ENCODE measurements around the gene BMP3.

DNA sequence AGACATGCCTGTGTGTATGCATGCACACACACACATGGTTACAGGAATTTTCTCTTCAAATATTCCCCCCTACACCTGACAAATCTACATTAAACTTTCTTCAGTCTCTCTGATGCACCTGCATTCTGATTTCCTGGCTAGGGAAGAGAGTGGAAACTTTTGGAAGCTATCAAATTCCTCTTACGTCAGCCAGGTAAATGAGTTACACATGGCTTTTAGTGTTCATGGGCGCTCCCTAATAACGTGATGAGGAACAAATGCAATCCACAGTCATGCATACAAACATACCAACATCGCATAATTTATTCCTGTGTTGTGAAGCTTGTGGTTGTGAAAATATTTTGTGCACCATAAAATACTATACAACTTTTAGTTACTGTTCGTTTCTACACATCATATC, 34.9 kb downstream of the BMP3 start:
- TF ChIP-seq, protein P1, sequence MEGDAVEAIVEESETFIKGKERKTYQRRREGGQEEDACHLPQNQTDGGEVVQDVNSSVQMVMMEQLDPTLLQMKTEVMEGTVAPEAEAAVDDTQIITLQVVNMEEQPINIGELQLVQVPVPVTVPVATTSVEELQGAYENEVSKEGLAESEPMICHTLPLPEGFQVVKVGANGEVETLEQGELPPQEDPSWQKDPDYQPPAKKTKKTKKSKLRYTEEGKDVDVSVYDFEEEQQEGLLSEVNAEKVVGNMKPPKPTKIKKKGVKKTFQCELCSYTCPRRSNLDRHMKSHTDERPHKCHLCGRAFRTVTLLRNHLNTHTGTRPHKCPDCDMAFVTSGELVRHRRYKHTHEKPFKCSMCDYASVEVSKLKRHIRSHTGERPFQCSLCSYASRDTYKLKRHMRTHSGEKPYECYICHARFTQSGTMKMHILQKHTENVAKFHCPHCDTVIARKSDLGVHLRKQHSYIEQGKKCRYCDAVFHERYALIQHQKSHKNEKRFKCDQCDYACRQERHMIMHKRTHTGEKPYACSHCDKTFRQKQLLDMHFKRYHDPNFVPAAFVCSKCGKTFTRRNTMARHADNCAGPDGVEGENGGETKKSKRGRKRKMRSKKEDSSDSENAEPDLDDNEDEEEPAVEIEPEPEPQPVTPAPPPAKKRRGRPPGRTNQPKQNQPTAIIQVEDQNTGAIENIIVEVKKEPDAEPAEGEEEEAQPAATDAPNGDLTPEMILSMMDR (IDR thresholded peaks at IDR 0.05): no peak
- TF ChIP-seq POLR2A (IDR thresholded peaks at IDR 0.05): no peak
